ENCODE data around the gene TPGS1.

The TPGS1 gene

GRCh38 chr19:497869-498510 lies 9.3 kb upstream of the TPGS1 start:
- H3K4me3 ChIP-seq (ENCODE audit: low read length): no peak overlapping the region
- no peak for TF ChIP-seq CTCF (IDR thresholded peaks at IDR 0.05; ENCODE audit: insufficient read depth, low read depth, low read length, missing control alignments)
- no peak for DNase-seq (ENCODE audit: low read depth)

GRCh38 chr19:498511-498891 lies 8.8 kb upstream of the TPGS1 start:
- DNase-seq (ENCODE audit: low read depth): no peak
- no peak overlapping the region for H3K4me3 ChIP-seq (ENCODE audit: low read length)
- no peak for TF ChIP-seq CTCF (IDR thresholded peaks at IDR 0.05; ENCODE audit: insufficient read depth, low read depth, low read length, missing control alignments)

GRCh38 chr19:498977-499623 lies 8.2 kb upstream of the TPGS1 start:
- TF ChIP-seq CTCF (IDR thresholded peaks at IDR 0.05; ENCODE audit: insufficient read depth, low read depth, low read length, missing control alignments): no peak
- no peak overlapping the region for H3K4me3 ChIP-seq (ENCODE audit: low read length)
- no peak for DNase-seq (ENCODE audit: low read depth)

GRCh38 chr19:501646-502045 lies 5.7 kb upstream of the TPGS1 start:
- no peak for DNase-seq (ENCODE audit: low read depth)
- H3K4me3 ChIP-seq (ENCODE audit: low read length): no peak overlapping the region
- TF ChIP-seq CTCF (IDR thresholded peaks at IDR 0.05; ENCODE audit: insufficient read depth, low read depth, low read length, missing control alignments): no peak

GRCh38 chr19:504616-505015 lies 2.7 kb upstream of the TPGS1 start:
- no peak for TF ChIP-seq CTCF (IDR thresholded peaks at IDR 0.05; ENCODE audit: insufficient read depth, low read depth, low read length, missing control alignments)
- DNase-seq (ENCODE audit: low read depth): no peak
- H3K4me3 ChIP-seq (ENCODE audit: low read length): no peak overlapping the region

GRCh38 chr19:506404-507285 lies 652 bp upstream of the TPGS1 start:
- TF ChIP-seq CTCF (IDR thresholded peaks at IDR 0.05; ENCODE audit: insufficient read depth, low read depth, low read length, missing control alignments): peak; percentile 90
- peak; percentile 100 for DNase-seq (ENCODE audit: low read depth)

More at GRCh38 chr19:506404-507285, 652 bp upstream of the TPGS1 start:
- peak overlapping the region; percentile 88 for H3K4me3 ChIP-seq (ENCODE audit: low read length)

All from epithelial cell of esophagus (primary cell).